Activated gamma-delta T cell treated with Interleukin-2 at 50 U/mL for 16 hours (primary cell): ENCODE data around the gene FOXP4.
A peak's percentile ranks its signal among the peaks of the same experiment; 100 is the strongest.

Source experiments
- DNase-seq: peaks from one replicate; pipeline ENCODE4 v3.0.0-alpha.2; 2020

The FOXP4 gene

GRCh38 chr6:41523915-41524633, 22.1 kb upstream of the FOXP4 start:
- no peak for DNase-seq

DNA sequence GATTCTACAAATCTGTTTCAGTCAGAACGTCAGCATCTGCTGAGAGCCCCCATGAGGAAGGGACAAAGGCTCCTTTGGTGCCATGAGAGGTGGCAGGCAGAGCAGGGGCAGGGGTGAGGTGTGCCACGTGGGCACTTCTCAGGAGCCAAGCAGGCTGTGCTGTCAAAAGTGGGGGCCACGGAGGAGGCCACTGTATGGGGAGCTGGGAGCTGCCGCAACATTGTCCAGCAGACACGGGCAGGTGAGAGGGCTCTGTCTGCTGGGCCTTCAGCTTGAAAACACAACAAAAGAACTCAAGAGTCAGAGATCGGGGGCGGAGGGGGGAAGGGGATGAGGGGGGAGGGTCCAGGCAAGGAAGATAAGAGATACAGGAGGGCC, 21.6 kb upstream of the FOXP4 start:
- DNase-seq: no peak

GRCh38 chr6:41527721-41528408, 18.3 kb upstream of the FOXP4 start:
- DNase-seq: no peak

GRCh38 chr6:41528409-41528963, 17.7 kb upstream of the FOXP4 start:
- no peak for DNase-seq

DNA sequence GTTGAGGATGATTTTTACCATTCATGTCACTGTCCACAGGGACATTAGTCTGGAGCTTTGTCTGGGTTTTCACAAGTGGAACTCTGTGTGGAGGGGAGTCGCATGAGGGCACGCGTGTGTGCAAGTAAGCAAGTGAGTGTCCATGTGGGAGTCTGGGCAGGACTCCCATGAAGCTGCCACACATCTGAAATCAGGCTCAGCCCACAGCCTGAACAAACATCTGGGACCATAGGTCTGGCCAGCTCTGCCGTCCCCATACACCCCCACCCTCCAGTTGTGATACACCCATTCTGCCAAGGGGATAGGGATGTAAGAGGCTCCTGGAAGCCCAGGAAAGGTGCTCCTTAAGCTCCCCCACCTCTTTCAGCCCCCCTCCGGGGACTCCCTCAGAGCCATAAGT, 17.1 kb upstream of the FOXP4 start:
- no peak for DNase-seq

- no peak for DNase-seq
These were observed 16.2 kb upstream of the FOXP4 start for GRCh38 chr6:41529970-41530369.

GRCh38 chr6:41530476-41530875, 15.7 kb upstream of the FOXP4 start:
- no peak for DNase-seq

DNA sequence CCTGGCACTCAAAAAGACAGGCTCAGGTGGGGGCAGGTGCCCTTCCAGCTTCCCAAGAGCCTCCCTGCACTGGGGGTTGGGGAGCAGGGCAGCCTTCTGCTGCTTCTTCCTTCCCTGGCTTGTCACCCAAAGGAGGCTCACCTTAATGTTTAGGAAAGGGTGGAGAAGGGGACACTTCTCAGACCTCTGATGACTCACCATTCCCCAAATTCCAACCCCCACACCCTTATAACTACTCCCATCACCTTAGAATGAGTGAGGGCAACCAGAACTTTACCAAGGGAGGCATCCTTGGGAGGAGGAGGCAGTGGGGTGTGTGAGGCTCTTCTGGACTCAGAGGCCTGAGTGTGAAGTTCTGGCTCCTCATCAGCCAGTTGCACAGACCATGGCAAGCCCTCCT, 15.2 kb upstream of the FOXP4 start:
- no peak for DNase-seq

- DNase-seq: peak; percentile 49
These were observed 14.3 kb upstream of the FOXP4 start for GRCh38 chr6:41531591-41532582.

- DNase-seq: no peak
These were observed 10.4 kb upstream of the FOXP4 start for GRCh38 chr6:41535766-41536165.

DNA sequence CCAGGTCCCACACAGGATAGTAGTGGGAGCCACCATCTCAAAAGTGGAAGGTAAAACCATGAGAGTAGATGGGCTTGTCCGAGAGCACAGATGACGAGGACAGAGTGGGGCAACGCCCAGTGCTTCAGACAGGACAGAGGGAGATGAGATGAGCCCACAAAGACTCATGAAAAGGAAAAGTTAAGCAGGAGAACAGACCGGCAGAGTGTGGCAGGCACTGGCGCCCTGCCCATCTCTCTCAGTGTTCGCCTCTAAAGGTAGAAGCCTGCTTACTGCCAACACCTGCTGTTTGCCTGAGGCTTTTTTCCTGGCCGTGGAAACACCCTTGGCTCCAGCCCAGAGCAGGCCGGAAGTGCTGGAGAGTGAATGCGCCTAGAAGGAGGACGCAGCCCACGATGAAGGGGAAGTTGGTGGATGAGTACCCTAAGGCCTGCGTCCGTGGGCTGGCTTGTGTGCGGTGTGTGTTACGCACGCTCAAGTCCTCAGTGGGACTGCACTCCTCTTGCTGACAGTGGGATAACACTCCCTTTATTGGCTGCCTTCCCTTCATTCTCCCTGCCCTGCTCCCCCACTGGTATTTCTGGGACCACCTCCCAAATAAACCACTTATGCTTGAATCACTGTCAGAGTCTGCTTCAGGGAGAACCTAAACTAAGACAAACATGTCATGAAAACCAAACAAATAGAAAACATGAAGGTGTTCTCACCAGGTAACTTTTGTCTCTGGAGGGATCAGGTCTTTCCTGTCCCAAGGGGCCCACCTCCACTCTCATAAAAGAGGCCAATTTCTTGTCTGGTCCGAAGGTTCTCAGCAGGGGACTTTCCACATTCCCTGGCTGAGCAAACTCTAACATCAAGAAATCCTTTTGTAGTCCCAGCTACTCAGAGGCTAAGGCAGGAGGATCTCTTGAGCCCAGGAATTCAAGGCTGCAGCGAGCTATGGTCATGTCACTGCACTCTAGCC, 9.1 kb upstream of the FOXP4 start:
- no peak for DNase-seq

DNA sequence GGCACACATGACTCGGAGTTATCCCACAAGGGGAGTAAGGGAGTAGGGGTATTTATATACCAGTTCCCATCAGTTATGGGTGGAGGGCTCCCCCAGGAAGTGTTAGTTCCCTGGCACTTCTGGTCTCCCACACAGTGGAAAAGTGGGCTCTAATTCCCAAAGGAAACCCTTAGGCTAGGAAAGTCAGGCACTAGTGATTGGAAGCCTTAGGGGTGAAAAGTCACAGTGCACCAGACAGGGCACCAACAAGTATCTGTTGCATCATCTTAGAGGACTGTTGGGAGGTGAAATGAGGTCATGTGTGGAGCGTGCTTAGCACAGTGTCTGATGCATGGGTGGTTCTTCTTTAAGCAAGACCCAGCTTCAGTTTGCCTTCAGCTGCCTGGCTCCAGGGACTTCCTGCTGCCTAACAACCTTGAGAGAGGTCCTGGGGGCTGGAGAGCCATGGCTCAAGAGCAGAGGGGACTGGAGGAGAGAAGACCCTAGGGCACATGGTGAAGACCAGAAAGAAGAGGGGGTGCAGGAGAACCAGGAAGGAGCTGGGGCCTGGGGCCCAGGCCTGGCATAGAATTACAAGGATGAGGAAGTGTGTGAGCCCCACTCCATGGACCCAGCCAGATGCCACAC, 7.5 kb upstream of the FOXP4 start:
- DNase-seq: no peak

DNA sequence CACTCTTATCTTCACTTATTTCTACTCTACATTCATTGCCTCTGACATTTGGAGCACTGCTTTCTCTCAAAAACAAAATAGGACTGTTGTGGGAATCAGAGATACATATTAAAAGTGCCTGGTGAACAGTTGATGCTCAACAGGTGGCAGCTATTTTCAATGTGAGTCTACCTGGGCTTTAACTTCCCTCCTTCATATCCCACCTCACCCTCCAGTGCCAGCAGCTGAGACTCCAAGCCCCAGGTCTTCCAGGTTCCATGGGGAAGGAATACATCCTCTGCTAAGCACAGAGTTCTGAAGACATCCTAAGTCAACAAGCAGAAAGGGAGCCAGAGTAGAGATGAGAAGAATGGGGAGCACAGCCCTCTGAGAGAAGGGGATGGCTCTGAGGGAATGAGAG, 7.0 kb upstream of the FOXP4 start:
- no peak for DNase-seq

- no peak for DNase-seq
These were observed 4.8 kb upstream of the FOXP4 start for GRCh38 chr6:41541364-41541763.

DNA sequence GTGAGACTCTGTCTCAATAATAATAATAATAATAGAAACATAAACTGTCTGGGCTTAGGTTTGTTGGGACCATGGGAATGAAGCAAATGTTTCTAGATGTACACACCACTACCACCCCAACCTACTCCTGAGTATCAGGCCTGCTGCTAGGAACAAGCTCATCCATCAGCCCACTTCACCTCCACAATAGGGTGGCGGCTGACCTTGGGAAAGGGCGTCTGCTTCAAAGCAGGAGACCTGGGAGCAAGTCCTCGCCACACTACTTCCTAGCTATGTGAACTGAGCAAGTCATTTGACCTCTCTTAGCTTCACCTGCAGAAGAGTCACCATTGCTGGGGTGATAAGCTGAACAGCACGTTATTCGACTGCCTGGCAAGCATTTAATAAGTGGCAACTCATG, 3.1 kb upstream of the FOXP4 start:
- DNase-seq: no peak

- DNase-seq: no peak
These were observed 906 bp upstream of the FOXP4 start for GRCh38 chr6:41545247-41545702.

DNA sequence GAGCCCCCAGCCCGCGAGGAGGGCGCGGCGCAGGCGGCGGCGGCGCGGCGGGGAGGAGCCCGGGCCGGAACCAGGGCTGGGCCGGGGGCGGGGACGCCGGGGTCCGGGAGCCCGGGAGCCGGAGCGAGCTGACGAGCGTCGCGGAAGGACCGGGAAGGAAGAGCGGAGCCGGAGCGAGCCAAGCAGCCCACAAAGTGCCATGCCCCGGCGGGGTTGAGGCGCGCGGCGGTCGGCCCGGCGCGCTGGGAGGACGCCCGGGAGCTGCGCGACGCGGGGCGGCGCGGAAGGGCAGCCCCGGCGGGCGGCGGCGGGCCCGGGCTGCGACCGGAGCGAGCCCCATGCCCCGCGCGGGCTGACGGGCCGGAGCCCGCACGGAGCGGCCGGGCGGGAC, 289 bp downstream of the FOXP4 start:
- no peak for DNase-seq

DNA sequence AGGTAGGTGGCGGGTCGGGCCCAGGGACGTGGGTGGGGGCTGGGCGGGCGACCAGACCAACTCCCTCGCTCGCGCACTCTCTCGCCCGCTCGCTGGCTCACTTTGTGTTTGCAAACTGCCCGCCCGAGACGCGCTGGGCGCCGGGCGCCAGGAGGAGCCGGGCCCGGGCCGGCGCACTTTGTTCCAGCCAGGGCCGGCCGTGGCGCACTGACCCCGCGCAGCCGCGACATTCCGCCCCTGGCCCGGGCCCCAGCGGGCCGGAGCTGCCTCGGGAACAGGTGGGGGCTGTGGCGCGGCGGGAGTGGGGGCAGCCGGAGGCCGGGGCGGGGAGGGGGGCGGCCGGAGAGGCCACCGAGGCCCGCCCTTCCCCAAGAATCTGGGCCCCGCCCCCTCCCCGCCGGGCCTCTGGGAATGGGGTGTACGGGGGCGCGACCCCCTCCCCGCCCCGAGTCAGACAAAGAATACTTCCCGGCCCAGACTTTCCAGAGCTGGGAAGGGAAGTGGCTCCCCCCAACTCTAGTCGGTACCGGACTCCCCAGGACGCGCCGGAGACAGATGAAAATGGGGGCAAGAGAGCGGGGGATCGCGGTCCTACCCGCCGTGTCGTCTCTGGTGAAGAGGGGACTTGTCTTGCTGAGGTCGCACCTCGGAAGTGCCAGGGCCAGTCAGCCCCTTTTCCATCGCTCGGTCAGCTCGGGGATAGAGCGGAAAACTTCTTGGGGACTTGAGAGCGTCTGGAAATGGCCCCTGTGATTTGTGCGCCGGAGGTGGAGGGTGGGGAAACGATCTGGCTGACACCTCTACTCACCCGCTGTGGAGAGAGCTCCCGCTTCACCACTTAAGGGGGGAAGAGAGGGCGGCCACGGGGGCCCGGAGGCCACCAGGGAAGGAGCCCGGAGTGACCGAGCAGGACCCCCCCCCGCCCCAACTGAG, 951 bp downstream of the FOXP4 start:
- peak; percentile 36 for DNase-seq

DNA sequence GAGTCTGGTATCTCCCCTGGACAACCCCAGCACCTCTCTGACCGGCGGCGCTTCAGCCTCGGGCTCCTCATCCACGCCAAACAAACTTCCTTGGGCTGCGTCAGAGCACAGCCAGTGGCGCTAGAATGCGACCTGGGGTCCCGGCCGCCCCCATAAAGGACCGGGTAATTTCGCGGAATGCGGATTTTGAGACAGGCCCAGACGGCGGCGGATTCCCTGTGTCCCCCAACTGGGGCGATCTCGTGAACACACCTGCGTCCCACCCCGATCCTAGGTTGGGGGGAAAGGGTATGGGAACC, 1.6 kb downstream of the FOXP4 start:
- DNase-seq: no peak

DNA sequence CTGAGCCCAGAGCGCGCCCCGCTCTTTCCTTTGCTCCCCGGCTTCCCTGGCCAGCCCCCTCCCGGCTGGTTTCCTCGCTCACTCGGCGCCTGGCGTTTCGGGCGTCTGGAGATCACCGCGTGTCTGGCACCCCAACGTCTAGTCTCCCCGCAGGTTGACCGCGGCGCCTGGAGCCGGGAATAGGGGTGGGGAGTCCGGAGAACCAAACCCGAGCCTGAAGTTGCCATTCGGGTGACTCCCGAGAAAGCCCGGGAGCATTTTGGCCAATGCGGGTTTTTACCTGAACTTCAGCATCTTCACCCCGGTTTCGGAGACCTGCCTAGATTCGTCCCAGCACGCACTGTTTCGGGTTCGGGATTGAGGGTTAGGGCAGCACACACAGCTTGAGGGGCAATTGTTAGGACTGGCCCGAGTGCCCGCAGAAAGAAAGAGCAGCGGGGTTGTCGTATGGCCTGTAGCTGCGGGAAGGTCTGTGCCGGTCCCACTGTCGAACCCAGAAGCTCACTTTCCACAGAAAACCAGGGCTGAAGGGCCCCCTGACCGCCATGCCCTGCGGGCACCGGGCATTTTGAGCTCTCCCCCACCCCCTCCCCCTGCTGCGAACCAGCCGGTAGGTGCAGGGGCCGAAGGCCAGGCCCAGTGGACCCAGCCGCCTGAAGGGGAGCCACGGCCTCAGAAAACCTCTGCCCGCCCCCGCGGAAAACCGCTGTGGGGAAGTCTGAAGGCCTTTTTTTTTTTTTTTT, 2.1 kb downstream of the FOXP4 start:
- peak; percentile 27 for DNase-seq
